Thoracic aorta (tissue), 2 donors: Measurements from ENCODE around the gene TBC1D7. TPM values are rescaled to one million over a fixed set of nuclear protein-coding genes. Genes with fewer than 3 reads are reported as not detected.

ENCODE experiments used
- ATAC-seq: fragments of 150-250 bp; one replicate; pipeline ENCODE4 v1.8.0; 2017; ENCODE audit warnings: low read depth; ENCODE audit not compliant: insufficient number of reproducible peaks, low FRiP score
- DNase-seq: peaks from one replicate; pipeline ENCODE4 v3.0.0-alpha.2; 2020; ENCODE audit warnings: low spot score
- H3K27ac ChIP-seq, 2 donors: fragments of 200-600 bp; sonication (generic); 1 replicate in 1 of 2; 2 replicates in 1 of 2; pipeline ENCODE4 v1.5.1; 2016; ENCODE audit warnings: mild to moderate bottlenecking in 2 of 2, moderate library complexity in 2 of 2
- H3K27me3 ChIP-seq: fragments of 200-600 bp; sonication (generic); replicated peaks from 2 replicates; pipeline ENCODE4 v1.6.0; 2016; ENCODE audit warnings: mild to moderate bottlenecking; ENCODE audit not compliant: insufficient read depth
- H3K36me3 ChIP-seq: fragments of 200-600 bp; sonication (generic); one replicate; pipeline ENCODE4 v1.5.1; 2016
- H3K4me1 ChIP-seq, 2 donors: fragments of 200-600 bp; sonication (generic); 1 replicate in 1 of 2; 2 replicates in 1 of 2; pipeline versions ENCODE4 v1.5.1 to v1.6.0; 2016; ENCODE audit warnings: low read depth in 2 of 2, mild to moderate bottlenecking in 1 of 2; ENCODE audit not compliant: control insufficient read depth in 1 of 2
- H3K4me3 ChIP-seq: fragments of 200-600 bp; sonication (generic); 2 replicates; pipeline ENCODE4 v1.5.1; 2016; ENCODE audit warnings: mild to moderate bottlenecking
- H3K9me3 ChIP-seq: fragments of 200-600 bp; sonication (generic); 2 replicates; pipeline ENCODE4 v1.5.1; 2016
- CTCF ChIP-seq: fragments of 200-600 bp; sonication (generic); IDR thresholded peaks from one replicate; pipeline ENCODE4 v1.5.1; 2019; ENCODE audit warnings: antibody characterized with exemption
- total RNA-seq, 2 donors: library from RNA; depleted of rRNA; stranded (reverse); fragments of >200 nt; gene quantifications; one replicate each; pipeline versions ENCODE4 v1.1.0 to v1.2.3, GENCODE V29; 2016

TBC1D7 gene
- total RNA-seq, 2 donors from 2014 or later, result 7.3 to 17.9 TPM

- no peak for TF ChIP-seq CTCF
- ATAC-seq, result no peak
- Histone ChIP-seq H3K4me3 (no peak overlapping the region), H3K4me1 (peaks cover 3 to 7% of the 10 kb centered on the region in 2 donors), H3K27me3 (no peaks in the 10 kb centered on the region), H3K9me3 (no peaks in the 10 kb centered on the region), H3K27ac (no peak overlapping the region), H3K36me3 (no peaks in the 10 kb centered on the region)
- no peak for DNase-seq
These were observed 29.3 kb upstream of the TBC1D7 start for GRCh38 chr6:13357551-13358075.

GRCh38 chr6:13355999-13356785 is 27.9 kb upstream of the TBC1D7 start:
- H3K36me3 ChIP-seq, result no peaks in the 10 kb centered on the region
- no peak for DNase-seq
- H3K4me3 ChIP-seq, result no peak overlapping the region
- H3K27ac ChIP-seq, result no peak overlapping the region
- H3K27me3 ChIP-seq, result no peaks in the 10 kb centered on the region
- H3K4me1 ChIP-seq, result peaks cover 3 to 7% of the 10 kb centered on the region in 2 donors
- no peaks in the 10 kb centered on the region for H3K9me3 ChIP-seq
- ATAC-seq, result no peak
- no peak for TF ChIP-seq CTCF

DNA sequence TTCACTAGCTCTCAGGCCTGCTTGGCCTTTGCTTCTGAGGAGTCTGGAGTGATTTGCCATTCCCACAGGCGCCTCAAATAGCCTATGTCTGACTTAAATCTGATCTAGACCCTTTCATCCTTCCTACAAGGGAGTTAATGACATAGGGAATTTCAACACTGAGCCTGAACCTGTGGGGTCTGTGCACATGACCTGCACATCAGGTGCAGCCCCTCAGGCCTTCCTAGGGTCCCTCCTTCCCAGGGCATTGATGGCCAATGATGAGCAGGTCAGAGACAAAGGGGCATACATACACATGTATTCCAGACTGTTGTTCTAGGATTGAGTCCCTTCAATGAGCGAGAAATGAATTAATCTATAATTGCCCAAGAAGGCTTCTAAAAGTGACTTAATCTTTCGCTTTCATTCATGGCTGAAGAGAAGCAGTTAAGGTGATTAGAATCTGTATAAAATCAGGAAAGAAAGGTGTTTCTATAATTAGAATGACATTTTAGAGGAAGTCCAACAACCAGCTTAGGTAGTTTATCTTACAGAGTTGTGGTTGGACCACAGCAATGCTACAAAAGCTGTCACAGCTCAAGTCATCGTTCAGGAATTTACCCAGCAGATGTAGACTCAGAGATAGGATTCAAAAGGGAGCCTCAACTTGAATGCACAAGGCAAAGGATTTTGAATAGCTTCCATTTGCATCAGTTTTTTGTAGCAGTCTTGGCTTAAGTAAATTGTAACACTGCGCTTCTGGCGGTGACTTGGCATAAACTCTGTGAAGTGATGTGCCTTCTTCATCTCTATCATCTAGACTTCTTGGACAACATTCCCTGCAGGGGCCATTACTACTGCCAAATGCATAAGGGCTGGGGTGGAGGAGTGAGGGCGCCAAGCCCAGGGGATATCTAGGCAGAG is 27.0 kb upstream of the TBC1D7 start:
- Histone ChIP-seq H3K4me3 (no peak overlapping the region), H3K4me1 (peaks cover 3 to 7% of the 10 kb centered on the region in 2 donors), H3K9me3 (no peaks in the 10 kb centered on the region), H3K36me3 (no peaks in the 10 kb centered on the region), H3K27me3 (no peaks in the 10 kb centered on the region), H3K27ac (no peak overlapping the region)
- ATAC-seq (no peak), DNase-seq (no peak)
- no peak for TF ChIP-seq CTCF

DNA sequence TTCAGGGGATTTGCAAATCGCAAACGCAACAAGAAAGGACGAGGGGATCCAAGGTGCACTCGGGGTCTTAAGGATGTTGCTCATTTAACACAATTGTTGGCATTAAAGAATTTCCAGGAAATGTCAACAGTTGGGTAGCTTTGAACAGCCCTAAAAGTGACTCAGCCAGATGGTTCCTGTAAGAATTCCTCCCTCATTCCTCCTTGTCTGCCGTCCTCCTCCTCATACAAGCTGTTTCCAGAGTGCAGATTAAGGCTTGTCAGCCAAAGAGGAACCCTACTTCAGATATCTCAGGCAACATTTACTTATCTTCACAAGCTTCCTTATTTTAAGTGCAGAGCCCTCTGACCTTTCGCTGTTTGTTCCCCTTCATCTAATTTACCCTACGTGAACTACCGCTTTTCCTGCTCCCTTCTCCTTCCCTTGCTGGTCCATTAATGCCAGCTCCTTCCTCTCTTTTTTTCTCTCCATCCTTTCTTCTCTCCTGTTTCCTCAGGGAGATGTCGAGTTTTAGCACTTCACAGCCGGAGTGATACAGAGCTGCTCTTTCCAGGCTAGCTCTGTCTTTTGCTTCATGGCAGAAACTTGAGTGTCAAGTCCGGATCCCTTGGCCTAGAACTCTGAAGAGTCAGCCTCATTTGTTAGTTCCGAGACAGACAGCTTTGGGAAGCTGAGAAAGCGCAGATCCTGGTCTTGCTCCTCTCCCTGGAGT is 26.1 kb upstream of the TBC1D7 start:
- H3K27ac ChIP-seq, result no peak overlapping the region
- H3K9me3 ChIP-seq, result no peaks in the 10 kb centered on the region
- no peak for ATAC-seq
- no peak for TF ChIP-seq CTCF
- DNase-seq, result no peak
- H3K36me3 ChIP-seq, result no peaks in the 10 kb centered on the region
- H3K4me3 ChIP-seq, result no peak overlapping the region
- H3K4me1 ChIP-seq, result peaks cover 3 to 7% of the 10 kb centered on the region in 2 donors
- H3K27me3 ChIP-seq, result no peaks in the 10 kb centered on the region
